HG03439 (cell line): Measurements from ENCODE around the gene SOD3.

ENCODE experiments used
- ATAC-seq: cut with Tn5 transposase; IDR thresholded peaks from one replicate; pipeline ENCODE4 v1.9.1; 2021; ENCODE audit warnings: mild to moderate bottlenecking, moderate library complexity; ENCODE audit not compliant: unreplicated experiment

SOD3 gene

GRCh38 chr4:24801136-24801855 is 5.9 kb downstream of the SOD3 start:
- no peak for ATAC-seq

DNA sequence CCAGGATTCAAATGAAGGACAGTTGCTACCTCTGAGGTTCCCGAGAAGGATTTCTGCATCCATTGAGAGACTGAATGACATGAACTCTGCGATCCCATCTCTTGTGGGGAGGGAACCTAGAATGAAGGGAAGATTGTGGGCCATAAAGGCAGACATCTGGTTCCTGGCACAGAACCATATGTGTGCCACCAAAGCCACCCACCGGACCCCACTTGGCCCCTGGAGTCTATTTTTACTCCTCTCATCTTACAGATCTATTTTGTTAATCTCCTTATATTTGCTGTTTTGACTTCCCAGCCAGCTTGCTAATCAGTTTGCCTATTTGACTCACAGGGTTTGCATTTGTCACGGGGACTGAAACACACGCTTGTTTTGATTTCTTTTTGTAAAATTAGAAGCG is 7.3 kb downstream of the SOD3 start:
- no peak for ATAC-seq

DNA sequence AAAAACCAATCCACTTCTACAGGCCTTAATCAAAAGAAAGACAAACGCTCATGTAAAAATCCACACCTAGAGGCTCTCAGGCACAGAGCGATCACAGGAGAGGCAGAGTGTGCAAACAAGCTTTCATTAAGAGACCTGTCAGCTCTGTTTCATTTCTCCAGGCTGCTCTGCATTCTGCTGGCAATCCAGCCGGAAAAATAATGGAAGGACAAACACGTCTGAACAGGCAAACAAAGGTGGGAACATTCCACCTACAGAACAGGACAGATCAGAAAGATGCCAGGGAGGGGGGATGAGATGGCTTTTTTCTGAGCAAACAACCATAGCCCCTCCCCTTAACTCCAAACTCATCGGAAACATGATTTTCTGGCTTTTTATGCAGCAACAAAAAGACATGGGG is 9.7 kb downstream of the SOD3 start:
- no peak for ATAC-seq

GRCh38 chr4:24805566-24805965 is 10.2 kb downstream of the SOD3 start:
- no peak for ATAC-seq

DNA sequence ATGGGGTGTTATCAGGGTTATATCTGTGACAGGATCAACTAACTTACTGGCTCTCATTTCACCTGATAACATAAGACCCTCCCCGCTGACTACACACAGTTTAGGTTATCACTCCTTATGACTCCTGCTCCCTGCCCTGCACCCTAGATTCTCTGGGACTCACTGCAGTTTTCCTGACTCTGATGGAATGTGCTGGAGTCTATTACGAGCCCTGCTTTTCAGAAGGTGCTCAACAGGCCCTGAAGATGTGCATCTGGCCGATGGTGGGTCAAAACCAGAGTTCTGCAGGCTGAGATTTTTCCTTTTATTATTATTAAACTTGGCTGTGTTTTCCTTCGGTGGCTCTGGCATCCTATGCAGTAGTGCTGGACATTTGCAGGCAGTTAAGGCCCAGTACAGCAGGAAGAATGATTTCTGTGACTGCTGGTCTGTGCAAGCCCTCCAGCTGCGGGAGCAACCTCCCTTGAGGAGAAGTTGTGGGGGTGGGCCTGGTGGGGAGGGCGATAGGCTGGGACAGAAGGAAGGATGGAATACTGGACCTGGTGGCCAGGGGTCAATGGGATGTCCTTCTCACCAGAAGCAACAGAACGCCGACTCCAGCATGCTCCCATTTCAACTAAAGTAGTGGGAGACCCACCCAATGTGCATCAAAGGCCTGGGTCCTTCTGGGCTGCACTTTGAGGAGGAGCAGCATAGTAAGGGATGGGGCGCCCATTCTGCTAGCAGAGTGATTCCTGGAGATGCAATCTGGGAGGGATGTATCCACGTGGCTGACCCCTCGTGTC is 11.0 kb downstream of the SOD3 start:
- ATAC-seq: no peak

GRCh38 chr4:24807611-24808010 is 12.2 kb downstream of the SOD3 start:
- no peak for ATAC-seq

GRCh38 chr4:24808261-24808660 is 12.9 kb downstream of the SOD3 start:
- no peak for ATAC-seq

DNA sequence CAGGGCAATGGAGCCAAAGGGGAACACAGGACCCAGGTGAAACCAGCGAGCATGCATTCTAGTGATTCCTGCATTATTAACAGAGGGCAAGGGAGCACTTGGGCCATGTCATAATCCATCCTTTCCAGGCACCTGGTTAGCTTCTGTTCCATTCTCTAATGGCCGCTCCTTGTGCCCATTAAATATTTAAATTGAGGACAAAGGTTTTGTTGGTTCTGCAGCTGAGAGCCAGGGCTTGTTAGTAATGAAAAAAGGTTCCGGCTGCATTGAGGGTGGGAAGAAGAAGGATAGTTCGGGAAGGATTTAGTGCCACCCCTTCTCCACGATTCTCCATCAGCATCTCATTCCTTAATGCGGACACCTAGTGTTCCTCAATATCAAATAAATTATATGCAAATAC is 13.6 kb downstream of the SOD3 start:
- ATAC-seq: no peak

DNA sequence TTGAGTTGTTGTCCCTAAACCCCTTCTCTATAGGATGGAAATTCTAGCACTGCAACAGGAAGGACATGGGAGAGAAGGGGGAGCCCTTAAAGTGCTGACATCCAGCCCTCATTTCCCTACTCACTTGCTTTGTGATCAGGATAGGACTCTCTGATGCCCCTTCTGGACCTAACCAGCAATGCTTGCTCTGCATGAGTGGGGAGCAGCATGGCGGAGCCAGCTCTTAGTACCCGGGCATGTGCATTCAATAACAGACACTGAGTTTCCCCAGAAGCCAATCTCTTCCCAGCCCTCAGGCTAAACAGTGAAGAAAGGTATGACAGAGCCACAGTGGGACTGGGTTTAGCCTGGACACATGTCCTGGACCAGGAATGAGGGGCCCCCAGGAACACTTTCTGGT is 14.0 kb downstream of the SOD3 start:
- ATAC-seq: no peak

- no peak for ATAC-seq
These were observed 14.5 kb downstream of the SOD3 start for GRCh38 chr4:24809815-24810405.

DNA sequence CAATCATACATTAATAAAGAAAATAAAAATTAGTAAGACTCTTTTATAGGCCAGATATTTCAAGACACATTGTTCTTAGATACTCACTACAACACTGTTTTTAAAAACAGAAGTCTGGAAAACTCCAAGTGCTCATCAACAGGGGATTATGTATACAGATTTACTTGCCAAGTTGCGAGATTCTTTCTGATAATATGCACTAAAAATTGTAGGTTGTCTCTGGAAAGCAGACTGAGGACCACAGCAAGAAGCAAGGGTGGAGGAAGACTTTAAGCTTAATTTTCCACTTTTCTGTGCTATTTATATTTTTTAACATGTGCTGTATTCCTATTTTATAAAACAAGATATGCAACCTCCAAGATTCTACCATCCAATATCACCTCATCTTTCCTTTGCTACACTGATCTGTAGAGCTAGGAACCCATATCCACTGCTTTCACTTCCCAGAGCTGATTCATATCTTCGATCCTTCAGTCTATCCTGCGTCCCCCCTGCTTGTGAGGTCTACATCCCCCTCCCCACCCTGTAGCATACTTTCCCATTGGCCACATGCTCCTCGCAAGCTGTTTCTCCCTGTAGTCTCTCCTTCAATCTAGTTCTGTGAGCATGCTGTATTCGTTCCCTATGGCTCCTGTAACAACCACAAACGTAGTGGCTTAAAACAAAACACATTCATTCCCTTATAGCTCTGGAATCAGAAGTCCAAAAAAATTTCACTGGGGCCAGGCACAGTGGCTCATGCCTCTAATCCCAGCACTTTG is 15.7 kb downstream of the SOD3 start:
- ATAC-seq: no peak

GRCh38 chr4:24813732-24814131 is 18.4 kb downstream of the SOD3 start:
- ATAC-seq: no peak

- no peak for ATAC-seq
These were observed 21.4 kb downstream of the SOD3 start for GRCh38 chr4:24816797-24817196.

DNA sequence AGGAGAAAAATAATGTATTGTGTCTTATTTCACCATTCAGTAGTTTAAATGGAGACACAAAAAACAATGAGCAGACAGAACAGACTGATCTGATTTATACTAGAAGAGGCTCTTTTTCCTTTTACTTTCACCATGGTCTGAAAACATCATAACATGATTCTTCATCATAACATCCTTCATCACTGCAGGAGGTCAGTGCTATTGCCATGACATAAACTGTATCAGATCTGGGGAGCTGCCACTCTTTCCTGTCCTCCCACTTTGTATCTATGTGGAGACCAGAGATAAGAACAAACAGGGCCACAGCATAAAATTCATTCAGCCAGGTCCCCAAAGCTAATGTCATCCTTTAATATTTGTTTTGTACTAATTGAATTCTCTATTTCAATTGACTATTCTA is 25.2 kb downstream of the SOD3 start:
- ATAC-seq: no peak

DNA sequence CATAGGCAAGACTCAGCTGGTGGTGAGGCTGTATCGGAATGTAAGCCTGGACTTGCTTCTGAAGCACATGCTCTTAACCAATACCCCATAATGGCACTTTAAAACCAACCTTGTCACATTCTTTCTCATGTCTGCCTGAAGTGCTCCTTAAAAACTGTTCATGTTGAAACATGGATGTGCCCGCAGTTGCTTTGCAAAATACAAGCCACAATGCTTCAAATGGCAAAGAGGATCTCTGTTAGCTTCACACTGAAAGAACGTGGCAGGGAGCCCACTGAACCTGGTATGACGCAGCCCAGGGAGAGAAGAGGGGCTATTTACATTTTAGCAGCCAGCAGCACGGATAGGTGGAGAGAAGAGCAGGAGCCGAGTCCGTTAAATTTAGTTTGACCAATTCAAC is 29.3 kb downstream of the SOD3 start:
- no peak for ATAC-seq

- peak; percentile 65 for ATAC-seq
These were observed 36.3 kb downstream of the SOD3 start for GRCh38 chr4:24831637-24832036.

GRCh38 chr4:24835696-24836095 is 40.3 kb downstream of the SOD3 start:
- ATAC-seq: no peak

DNA sequence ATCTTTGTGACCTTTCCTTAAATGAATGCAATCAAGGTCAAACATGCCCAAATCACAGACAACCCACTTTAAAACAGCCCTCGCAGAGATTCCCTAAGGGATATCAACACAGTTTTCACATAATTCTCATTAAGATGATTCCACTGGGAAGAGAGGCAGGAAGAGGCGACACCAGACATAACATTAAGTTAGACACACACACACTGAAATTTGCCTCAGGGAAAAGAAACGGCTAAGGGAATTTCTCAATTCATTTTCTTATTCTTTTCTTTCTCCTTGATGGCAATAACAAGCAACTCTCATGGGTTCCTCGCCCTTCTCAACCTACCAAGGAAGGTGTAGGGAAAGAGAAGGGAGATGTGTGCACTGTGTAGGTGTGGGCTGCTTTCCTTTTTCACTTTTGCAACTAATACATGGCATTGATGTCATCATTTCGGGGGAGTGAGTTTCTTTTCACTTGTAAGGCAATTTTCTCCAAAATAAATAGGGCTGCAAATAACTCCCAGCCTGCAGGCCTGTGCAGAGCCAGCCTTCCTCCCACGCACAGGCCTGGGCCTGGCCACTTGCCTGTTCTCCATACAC is 41.4 kb downstream of the SOD3 start:
- no peak for ATAC-seq

- no peak for ATAC-seq
These were observed 42.0 kb downstream of the SOD3 start for GRCh38 chr4:24837336-24837735.

GRCh38 chr4:24837781-24838180 is 42.4 kb downstream of the SOD3 start:
- no peak for ATAC-seq

- no peak for ATAC-seq
These were observed 45.0 kb downstream of the SOD3 start for GRCh38 chr4:24840362-24840761.
